Immature natural killer cell (primary cell): ENCODE results near the gene EVI2A. TPM values are rescaled to one million over a fixed set of nuclear protein-coding genes. Genes with fewer than 3 reads are reported as not detected.
"Not testable (repeated sequence)": the region's sequence is repeated elsewhere in the genome, so short reads cannot be mapped to it uniquely, and the experiment has no call there.

ENCODE experiments used
- DNase-seq, 3 donors: peaks; one replicate each; pipeline ENCODE4 v3.0.0; 2022; ENCODE audit warnings: mixed read lengths in 1 of 3
- H3K27ac Mint-ChIP-seq, 6 donors: one replicate each; pipeline ENCODE4 v1.8.0; 2020; ENCODE audit warnings: mixed read lengths in 6 of 6, mild to moderate bottlenecking in 5 of 6, inconsistent platforms in 4 of 6, moderate library complexity in 3 of 6
- H3K27me3 Mint-ChIP-seq, 3 donors: one replicate each; pipeline ENCODE4 v1.8.0; 2020 to 2021; ENCODE audit warnings: low read depth in 3 of 3, mild to moderate bottlenecking in 3 of 3, mixed read lengths in 3 of 3, moderate library complexity in 3 of 3, inconsistent platforms in 1 of 3
- H3K36me3 Mint-ChIP-seq, 3 donors: one replicate each; pipeline ENCODE4 v1.8.0; 2020; ENCODE audit warnings: mixed read lengths in 3 of 3, inconsistent platforms in 2 of 3, mild to moderate bottlenecking in 2 of 3
- H3K4me1 Mint-ChIP-seq, 2 donors: one replicate each; pipeline ENCODE4 v1.8.0; 2020; ENCODE audit warnings: inconsistent platforms in 2 of 2, mild to moderate bottlenecking in 2 of 2, mixed read lengths in 2 of 2, moderate library complexity in 1 of 2
- H3K4me3 Mint-ChIP-seq, 5 donors: one replicate each; pipeline ENCODE4 v1.8.0; 2020; ENCODE audit warnings: mild to moderate bottlenecking in 5 of 5, mixed read lengths in 5 of 5, inconsistent platforms in 3 of 5, moderate library complexity in 3 of 5
- H3K9me3 Mint-ChIP-seq, 6 donors: one replicate each; pipeline ENCODE4 v1.8.0; 2020; ENCODE audit warnings: mild to moderate bottlenecking in 6 of 6, mixed read lengths in 6 of 6, inconsistent platforms in 4 of 6, moderate library complexity in 3 of 6
- polyA plus RNA-seq, 3 donors: library from polyadenylated mRNA; unstranded; fragments of 300-500 nt; fragmentation: Illumina TruSeq; gene quantifications; one replicate each; pipeline ENCODE4 v1.2.3, GENCODE V29; 2021

Gene EVI2A
- polyA plus RNA-seq, 3 donors from 2014 or later = 38.2 to 57.0 (median 45.0) TPM

GRCh38 chr17:31323551-31323950 lies 2.1 kb upstream of the EVI2A start:
- Mint-ChIP-seq H3K36me3 (peaks cover 0 to 17% (median 4%) of the 10 kb centered on the region in 3 donors), H3K4me1 (peaks cover 25 to 33% of the 10 kb centered on the region in 2 donors), H3K27me3 (peaks cover 9 to 11% (median 10%) of the 10 kb centered on the region in 3 donors), H3K27ac (peak overlapping the region; percentile 15 to 82 (median 80)), H3K9me3 (no peaks in the 10 kb centered on the region), H3K4me3 (peak overlapping the region in 1 of 5 donors; percentile 1)
- no peak for DNase-seq

DNA sequence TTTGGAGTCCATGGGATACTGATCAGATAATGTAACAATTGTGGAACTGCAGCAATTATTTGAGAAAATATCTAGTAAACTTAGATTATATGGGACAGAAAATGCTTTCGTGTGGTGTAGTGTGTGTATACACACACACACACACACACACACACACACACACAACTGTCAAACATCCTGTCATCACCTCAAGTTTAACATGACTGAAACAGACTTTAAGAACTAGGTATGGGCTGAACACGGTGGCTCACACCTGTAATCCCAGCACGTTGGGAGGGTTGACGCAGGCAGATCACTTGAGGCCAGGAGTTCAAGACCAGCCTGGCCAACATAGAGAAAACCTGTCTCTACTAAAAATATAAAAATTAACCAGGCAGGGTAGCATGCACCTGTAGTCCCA lies 544 bp upstream of the EVI2A start:
- Mint-ChIP-seq H3K36me3 (peaks cover 4 to 12% (median 4%) of the 10 kb centered on the region in 3 donors), H3K4me3 (peak overlapping the region; percentile 80 to 93 (median 85)), H3K27me3 (peaks cover 9 to 11% (median 10%) of the 10 kb centered on the region in 3 donors), H3K9me3 (no peaks in the 10 kb centered on the region), H3K4me1 (peaks cover 38 to 49% of the 10 kb centered on the region in 2 donors), H3K27ac (peak overlapping the region; percentile 93 to 98 (median 98))
- no peak for DNase-seq

GRCh38 chr17:31320791-31321190 lies 631 bp downstream of the EVI2A start:
- Mint-ChIP-seq H3K4me1 (peaks cover 48 to 61% of the 10 kb centered on the region in 2 donors), H3K9me3 (no peaks in the 10 kb centered on the region), H3K27ac (peak overlapping the region; percentile 93 to 98 (median 98)), H3K36me3 (peaks cover 4% of the 10 kb centered on the region in 3 donors), H3K4me3 (peak overlapping the region; percentile 80 to 93 (median 85)), H3K27me3 (peaks cover 8 to 9% (median 9%) of the 10 kb centered on the region in 3 donors)
- no peak for DNase-seq

DNA sequence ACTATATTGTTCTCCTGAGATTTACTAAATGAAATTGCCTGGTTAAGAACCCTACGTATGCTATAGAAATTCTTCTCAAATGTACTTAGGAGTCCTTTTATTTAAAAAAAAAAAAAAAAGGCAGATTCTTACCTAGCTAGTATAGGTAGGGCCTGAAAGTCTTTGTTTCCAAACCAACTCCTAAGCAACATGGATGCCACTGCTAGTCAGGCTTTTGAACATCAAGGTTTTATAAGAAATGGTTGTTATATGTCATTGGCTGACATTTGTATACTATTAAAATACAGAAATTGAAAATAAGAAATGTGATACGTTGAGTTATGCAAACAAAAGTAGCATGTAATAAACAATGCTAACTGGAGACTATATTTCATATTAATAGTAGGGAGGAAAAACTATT lies 1.2 kb downstream of the EVI2A start:
- Mint-ChIP-seq H3K36me3 (peaks cover 4% of the 10 kb centered on the region in 3 donors), H3K4me1 (peaks cover 50 to 66% of the 10 kb centered on the region in 2 donors)

DNA sequence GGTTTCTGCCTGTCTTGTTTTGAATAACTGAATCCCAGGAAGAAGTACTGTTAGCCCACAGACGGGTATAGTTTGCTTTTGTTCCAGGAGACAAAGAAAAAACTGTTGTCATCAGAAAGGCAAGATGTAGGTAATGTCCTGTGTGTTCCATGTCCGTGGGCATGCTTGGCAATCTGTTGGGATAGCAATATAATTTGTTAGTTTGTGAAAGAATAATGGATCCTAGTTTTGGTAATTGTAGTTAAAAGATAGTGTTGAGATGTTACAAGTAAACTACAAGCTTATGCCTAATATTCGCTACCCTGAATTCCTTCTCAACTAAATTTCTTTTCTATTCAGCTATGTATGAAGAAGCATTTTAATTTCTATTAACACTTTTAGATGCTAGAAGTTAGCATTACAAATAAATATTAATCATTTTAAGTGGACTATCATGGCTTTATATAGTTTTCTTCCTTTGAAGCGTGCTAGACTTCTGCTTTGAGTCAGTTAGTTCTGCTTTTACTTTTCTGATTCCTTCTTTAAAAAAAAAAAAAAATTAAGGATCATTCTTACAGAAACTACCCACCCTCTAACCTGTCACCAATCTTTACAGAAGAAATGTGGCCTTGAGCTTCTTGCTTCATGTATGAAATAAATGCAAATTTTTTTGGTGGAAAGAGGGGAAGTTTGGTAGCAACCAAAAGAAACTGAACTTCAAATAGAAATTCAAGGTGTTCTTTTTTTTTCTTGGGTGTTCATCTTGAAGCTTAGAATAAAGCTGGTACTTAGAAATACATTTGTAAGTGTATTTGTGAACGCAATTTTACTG lies 2.4 kb downstream of the EVI2A start:
- Mint-ChIP-seq H3K27ac (peak overlapping the region; percentile 93 to 98 (median 98)), H3K4me3 (peak overlapping the region; percentile 80 to 93 (median 85)), H3K4me1 (peaks cover 59 to 77% of the 10 kb centered on the region in 2 donors), H3K9me3 (no peaks in the 10 kb centered on the region), H3K27me3 (peaks cover 8 to 9% (median 9%) of the 10 kb centered on the region in 3 donors), H3K36me3 (peaks cover 4% of the 10 kb centered on the region in 3 donors)
- DNase-seq = no peak

More for the DNA sequence above, 1.2 kb downstream of the EVI2A start:
- Mint-ChIP-seq H3K9me3 (no peaks in the 10 kb centered on the region), H3K27ac (peak overlapping the region; percentile 93 to 98 (median 98)), H3K27me3 (peaks cover 8 to 9% (median 9%) of the 10 kb centered on the region in 3 donors), H3K4me3 (peak overlapping the region; percentile 80 to 93 (median 85))
- DNase-seq = no peak

- H3K36me3 Mint-ChIP-seq = peaks cover 4% of the 10 kb centered on the region in 3 donors
- peak in 2 of 3 donors; percentile 44 to 50 for DNase-seq
- no peaks in the 10 kb centered on the region for H3K9me3 Mint-ChIP-seq
- peaks cover 9 to 14% (median 12%) of the 10 kb centered on the region in 3 donors for H3K27me3 Mint-ChIP-seq
- H3K4me3 Mint-ChIP-seq = peak overlapping the region; percentile 80 to 93 (median 85)
- H3K4me1 Mint-ChIP-seq = peaks cover 55 to 82% of the 10 kb centered on the region in 2 donors
- H3K27ac Mint-ChIP-seq = peak overlapping the region; percentile 93 to 98 (median 98)
Measured at GRCh38 chr17:31318298-31318801, 3.1 kb downstream of the EVI2A start.

DNA sequence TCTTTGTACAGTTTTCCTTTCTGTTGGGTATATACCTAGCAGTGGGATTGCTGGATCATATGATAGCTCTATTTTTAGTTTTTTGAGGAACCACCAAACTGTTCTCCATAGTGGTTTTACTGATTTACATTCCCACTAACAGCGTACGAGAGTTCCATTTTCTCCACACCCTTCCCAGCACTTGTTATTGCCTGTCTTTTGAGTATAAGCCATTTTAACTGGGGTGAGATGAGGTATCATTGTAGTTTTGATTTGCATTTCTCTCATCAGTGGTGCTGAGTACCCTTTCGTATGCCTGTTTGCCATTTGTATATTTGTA lies 6.7 kb downstream of the EVI2A start:
- Mint-ChIP-seq H3K27me3 (peaks cover 3 to 9% (median 6%) of the 10 kb centered on the region in 3 donors), H3K4me1 (peaks cover 66 to 85% of the 10 kb centered on the region in 2 donors), H3K36me3 (peaks cover 4% of the 10 kb centered on the region in 3 donors), H3K9me3 (no peaks in the 10 kb centered on the region), H3K27ac (peak overlapping the region; percentile 61 to 98 (median 92)), H3K4me3 (peak overlapping the region; percentile 89 to 97 (median 95))
- DNase-seq = no peak

DNA sequence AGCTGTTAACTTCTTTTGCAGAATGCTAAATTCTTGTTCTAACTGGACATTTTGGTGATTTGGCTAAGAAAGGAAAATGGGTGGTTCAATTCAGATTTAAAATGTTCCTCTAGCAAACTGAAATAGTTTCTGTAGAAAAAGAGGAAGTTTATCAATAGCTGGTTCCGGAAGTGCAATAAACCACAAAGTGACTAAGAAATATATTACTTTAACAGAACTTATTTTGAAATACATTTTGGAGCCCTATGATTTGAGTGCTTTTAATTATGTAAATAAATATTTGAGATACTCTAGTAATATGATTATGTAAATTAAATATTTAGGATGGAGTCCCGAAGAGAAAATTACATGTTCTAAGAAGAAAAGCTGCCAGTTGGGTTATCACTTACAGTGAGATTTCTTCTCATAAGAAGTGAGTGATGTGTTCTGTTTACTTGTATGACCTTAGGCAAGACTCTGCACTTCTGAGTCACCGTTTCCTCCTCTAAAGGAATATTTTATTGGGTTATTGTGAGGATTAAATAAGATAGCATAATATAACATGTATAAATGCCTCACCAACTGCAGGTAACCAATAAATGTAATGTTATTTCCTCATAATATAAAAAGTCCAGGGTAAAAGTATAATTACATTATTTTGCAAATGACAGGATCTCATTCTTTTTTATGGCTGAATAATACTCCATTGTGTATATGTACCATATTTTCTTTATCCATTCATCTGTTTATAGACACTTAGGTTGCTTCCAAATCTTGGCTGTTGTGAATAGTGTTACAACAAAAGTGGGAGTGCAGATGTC lies 7.2 kb downstream of the EVI2A start, which contains the start of gene EVI2B:
Gene EVI2B (minus strand): TSS at position 73 of the 800 bp plus-strand sequence. CDS start 8,445 bp downstream, outside the sequence.
- Mint-ChIP-seq H3K9me3 (no peaks in the 10 kb centered on the region), H3K36me3 (peaks cover 4% of the 10 kb centered on the region in 3 donors), H3K27me3 (peaks cover 3 to 9% (median 6%) of the 10 kb centered on the region in 3 donors), H3K27ac (peak within 1 kb of the TSS; percentile 91 to 98 (median 93)), H3K4me3 (peak within 1 kb of the TSS; percentile 89 to 97 (median 95)), H3K4me1 (peaks cover 69 to 85% of the 10 kb centered on the region in 2 donors)
- DNase-seq = peak; percentile 49 to 62 (median 60)

DNA sequence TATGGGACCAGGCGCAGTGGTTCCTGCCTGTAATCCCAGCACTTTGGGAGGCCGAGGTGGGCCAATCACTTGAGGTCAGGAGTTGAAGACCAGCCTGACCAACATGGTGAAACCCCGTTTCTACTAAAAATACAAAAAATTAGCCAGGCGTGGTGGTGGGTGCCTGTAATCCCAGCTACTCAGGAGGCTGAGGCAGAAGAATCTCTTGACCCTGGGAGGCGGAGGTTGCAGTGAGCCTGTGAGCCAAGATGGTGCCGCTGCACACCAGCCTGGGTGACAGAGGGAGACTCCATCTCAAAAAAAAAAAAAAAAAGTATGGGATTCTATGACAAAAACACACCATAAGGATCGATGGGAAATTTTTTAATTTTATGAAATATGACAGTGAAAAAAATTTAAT lies 9.2 kb downstream of the EVI2A start:
- H3K4me1 Mint-ChIP-seq = peaks cover 73 to 85% of the 10 kb centered on the region in 2 donors
- peak in 1 of 3 donors; percentile 27 for DNase-seq
- H3K36me3 Mint-ChIP-seq, H3K9me3 Mint-ChIP-seq: not testable (repeated sequence)
- H3K4me3 Mint-ChIP-seq = peak overlapping the region; percentile 89 to 96 (median 89)
- H3K27ac Mint-ChIP-seq = peak overlapping the region; percentile 91 to 98 (median 96)
- peaks cover 3 to 11% (median 6%) of the 10 kb centered on the region in 3 donors for H3K27me3 Mint-ChIP-seq

- Mint-ChIP-seq H3K4me1 (peaks cover 73 to 85% of the 10 kb centered on the region in 2 donors), H3K9me3 (no peaks in the 10 kb centered on the region)
- no peak for DNase-seq
Measured at GRCh38 chr17:31311526-31311925, 9.9 kb downstream of the EVI2A start.

DNA sequence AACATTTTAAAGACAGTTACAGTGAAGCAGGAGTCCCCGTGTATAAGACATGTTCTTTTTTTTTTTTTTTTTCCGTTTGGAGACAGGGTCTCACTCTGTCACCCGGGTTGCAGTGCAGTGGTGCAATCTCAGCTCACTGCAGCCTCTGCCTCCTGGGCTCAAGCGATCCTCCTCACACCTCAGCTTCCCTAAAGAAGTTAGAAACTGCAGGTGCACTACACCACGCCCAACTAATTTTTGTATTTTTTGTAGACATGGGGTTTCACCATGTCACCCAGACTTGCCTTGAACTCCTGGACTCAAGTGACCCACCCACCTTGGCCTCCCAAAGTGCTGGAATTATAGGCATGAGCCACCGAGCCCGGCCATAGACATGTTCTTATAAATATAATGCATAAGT lies 10.5 kb downstream of the EVI2A start:
- Mint-ChIP-seq H3K4me1 (peaks cover 74 to 85% of the 10 kb centered on the region in 2 donors), H3K27ac (peak overlapping the region; percentile 91 to 98 (median 96))

More at GRCh38 chr17:31311526-31311925, 9.9 kb downstream of the EVI2A start:
- peaks cover 0 to under 1% (median 0%) of the 10 kb centered on the region in 3 donors for H3K36me3 Mint-ChIP-seq
- H3K27ac Mint-ChIP-seq = peak overlapping the region; percentile 91 to 98 (median 96)
- H3K27me3 Mint-ChIP-seq = peaks cover 3 to 11% (median 6%) of the 10 kb centered on the region in 3 donors
- H3K4me3 Mint-ChIP-seq = peak overlapping the region; percentile 89 to 96 (median 89)

DNA sequence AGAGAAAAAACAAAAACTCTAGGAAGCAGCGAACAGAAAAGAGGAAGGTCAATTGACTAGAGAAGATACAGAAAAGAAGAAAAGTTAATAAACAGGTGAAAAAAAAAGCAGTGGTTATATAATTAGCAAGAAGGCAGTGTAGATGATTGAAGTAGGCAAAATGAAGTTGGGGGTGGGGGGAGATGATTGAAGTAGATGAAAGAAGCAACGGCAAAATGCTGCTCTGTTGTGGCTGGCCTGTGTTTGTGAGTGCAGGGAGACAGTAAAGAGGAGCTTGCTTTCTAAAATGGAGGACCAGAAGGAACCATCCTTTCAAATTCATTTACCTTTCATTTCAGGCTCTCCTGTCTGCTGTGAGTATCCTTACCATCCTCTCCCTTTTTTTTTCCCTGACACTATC lies 11.2 kb downstream of the EVI2A start:
- Mint-ChIP-seq H3K9me3 (no peaks in the 10 kb centered on the region), H3K27me3 (peaks cover 3 to 11% (median 6%) of the 10 kb centered on the region in 3 donors), H3K4me1 (peaks cover 73 to 85% of the 10 kb centered on the region in 2 donors), H3K27ac (peak overlapping the region; percentile 91 to 98 (median 96)), H3K4me3 (peak overlapping the region; percentile 89 to 96 (median 89)), H3K36me3 (peaks cover under 1 to 14% (median 5%) of the 10 kb centered on the region in 3 donors)
- DNase-seq = peak in 2 of 3 donors; percentile 37 to 43

More for the DNA sequence above, 10.5 kb downstream of the EVI2A start:
- DNase-seq = no peak
- Mint-ChIP-seq H3K27me3 (peaks cover 3 to 11% (median 6%) of the 10 kb centered on the region in 3 donors), H3K36me3 (peaks cover 0 to 7% (median 0%) of the 10 kb centered on the region in 3 donors), H3K9me3 (no peaks in the 10 kb centered on the region), H3K4me3 (peak overlapping the region; percentile 89 to 96 (median 89))

GRCh38 chr17:31309556-31309955 lies 11.9 kb downstream of the EVI2A start:
- H3K4me3 Mint-ChIP-seq = peak overlapping the region; percentile 89 to 96 (median 89)
- peaks cover 6 to 21% (median 12%) of the 10 kb centered on the region in 3 donors for H3K36me3 Mint-ChIP-seq
- H3K27ac Mint-ChIP-seq = peak overlapping the region; percentile 91 to 98 (median 96)
- DNase-seq = peak; percentile 46 to 50 (median 47)
- peaks cover 71 to 84% of the 10 kb centered on the region in 2 donors for H3K4me1 Mint-ChIP-seq
- no peaks in the 10 kb centered on the region for H3K9me3 Mint-ChIP-seq
- peaks cover 3 to 11% (median 6%) of the 10 kb centered on the region in 3 donors for H3K27me3 Mint-ChIP-seq
